ENCODE data around the gene MUTYH. TPM values are rescaled to one million over a fixed set of nuclear protein-coding genes. Genes with fewer than 3 reads are reported as not detected.
"Not testable (repeated sequence)": the region's sequence is repeated elsewhere in the genome, so short reads cannot be mapped to it uniquely, and the experiment has no call there.

Gene MUTYH
- total RNA-seq: 10 to 100 TPM; 28.1 to 29.1 TPM
- long read RNA-seq, transcript MUTYH-206 (16 exons, 1,888 nt): major isoform, 5 of 32 reads
- long read RNA-seq, partial matches to known transcripts: 2 of 32 reads
- long read RNA-seq, other reads (novel, unspliced or antisense): 12 of 32 reads

- ATAC-seq: peak; percentile 77
- intact Hi-C loops (cut with DNase I, micrococcal nuclease): loop anchor here in 1 of 2 donors (10.0 kb wide), 1 partner anchor 155 kb away; the partner anchor contains the start of gene TESK2
- DNase-seq: peak; percentile 93 to 96
These were observed at the start of gene MUTYH, which contains the start of gene TOE1 for GRCh38 chr1:45339789-45340558. Gene MUTYH, minus strand, starts transcription at chr1:45340440. Its CDS starts 5,935 bp downstream, at chr1:45334505. Gene TOE1, plus strand, starts transcription at chr1:45340170. Its CDS starts 83 bp downstream, at chr1:45340253.

GRCh38 chr1:45386219-45386618 lies 46.0 kb upstream of the MUTYH start:
- DNase-seq: no peak
- intact Hi-C loops (cut with DNase I, micrococcal nuclease): no loop called here
- no peak for ATAC-seq

DNA sequence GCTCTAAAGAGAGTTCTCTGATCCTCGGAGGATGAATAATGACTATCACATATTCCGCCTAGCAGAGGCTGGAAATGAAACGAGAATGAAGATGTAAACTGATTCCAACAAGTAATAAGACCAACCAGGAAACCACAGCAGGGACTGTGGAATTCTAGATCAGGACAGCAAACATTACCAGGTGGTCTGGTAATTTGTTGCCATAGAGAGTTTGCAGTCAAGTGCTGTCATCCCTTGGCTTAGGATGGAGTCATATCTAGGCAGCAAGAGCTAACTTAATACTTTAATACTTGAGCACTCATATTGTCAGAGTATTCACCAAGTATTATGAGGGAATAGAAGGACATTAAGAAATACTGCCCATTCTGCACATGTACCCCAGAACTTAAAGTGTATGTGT lies 45.1 kb upstream of the MUTYH start:
- DNase-seq: no peak

GRCh38 chr1:45384213-45384612 lies 44.0 kb upstream of the MUTYH start:
- DNase-seq; ATAC-seq; intact Hi-C loops (cut with DNase I, micrococcal nuclease): not testable (repeated sequence)

More for the DNA sequence above, 45.1 kb upstream of the MUTYH start:
- no peak for ATAC-seq
- intact Hi-C loops (cut with DNase I, micrococcal nuclease): no loop called here

DNA sequence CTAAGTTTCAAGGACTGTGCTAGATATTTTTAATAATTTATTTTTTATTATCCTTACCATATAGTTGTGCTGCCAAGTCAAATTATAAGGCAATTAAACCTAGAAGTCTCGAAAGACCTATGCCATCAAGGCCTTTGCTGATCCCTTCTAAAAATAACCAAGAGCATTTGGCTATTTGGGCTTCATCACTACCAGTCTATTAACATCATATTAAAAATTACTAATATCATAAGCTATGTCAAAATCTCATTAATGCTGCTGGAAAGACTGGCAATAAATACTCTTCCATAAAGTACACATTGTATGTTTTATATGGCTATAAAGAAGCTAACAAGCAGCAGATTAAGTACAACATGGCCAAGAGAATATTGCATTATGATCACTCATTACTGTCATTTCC lies 43.0 kb upstream of the MUTYH start:
- intact Hi-C loops (cut with DNase I, micrococcal nuclease): no loop called here
- DNase-seq (no peak), ATAC-seq (no peak)

- ATAC-seq (no peak), DNase-seq (no peak)
- intact Hi-C loops (cut with DNase I, micrococcal nuclease): no loop called here
These were observed 41.0 kb upstream of the MUTYH start for GRCh38 chr1:45381243-45381642.

DNA sequence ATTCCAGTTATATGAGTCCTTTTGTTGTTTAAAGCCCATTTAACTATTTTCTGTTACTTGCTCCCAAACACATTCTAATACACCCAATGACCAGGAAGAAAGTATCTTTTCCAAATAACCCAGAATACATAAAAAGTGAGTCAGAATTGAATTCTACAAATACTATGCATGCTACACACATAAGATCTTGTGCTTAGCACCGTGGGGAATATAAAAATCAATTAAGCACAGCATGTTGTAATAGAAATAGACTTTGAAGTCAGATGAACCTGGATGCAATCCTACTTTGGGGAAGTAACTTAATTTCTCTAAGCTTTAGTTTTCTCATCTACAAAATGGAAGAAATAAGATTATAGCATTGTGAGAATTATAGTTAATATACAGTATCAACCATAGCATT lies 40.5 kb upstream of the MUTYH start:
- intact Hi-C loops (cut with DNase I, micrococcal nuclease): no loop called here
- no peak for ATAC-seq
- DNase-seq: no peak

DNA sequence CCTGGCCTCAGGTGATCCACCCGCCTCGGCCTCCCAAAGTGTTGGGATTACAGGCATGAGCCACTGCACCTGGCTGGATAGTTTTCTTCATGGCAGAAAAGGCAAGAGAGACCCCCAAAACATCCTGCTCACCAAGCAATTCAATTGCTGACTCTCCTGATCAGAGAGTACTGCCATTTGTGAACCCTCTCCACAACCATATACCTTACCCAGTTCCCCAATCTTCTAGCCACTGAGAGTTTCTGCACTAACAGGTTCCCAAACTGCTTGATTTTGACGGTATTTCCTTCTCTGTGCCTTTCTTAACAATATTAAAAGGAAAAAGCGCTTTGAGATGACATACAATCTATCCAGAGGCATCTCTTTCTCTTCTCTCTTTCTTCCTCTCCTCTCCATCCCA lies 39.9 kb upstream of the MUTYH start:
- ATAC-seq: no peak
- intact Hi-C loops (cut with DNase I, micrococcal nuclease): no loop called here
- DNase-seq: no peak

- DNase-seq (no peak), ATAC-seq (no peak)
- intact Hi-C loops (cut with DNase I, micrococcal nuclease): no loop called here
These were observed 39.3 kb upstream of the MUTYH start for GRCh38 chr1:45379524-45379923.

DNA sequence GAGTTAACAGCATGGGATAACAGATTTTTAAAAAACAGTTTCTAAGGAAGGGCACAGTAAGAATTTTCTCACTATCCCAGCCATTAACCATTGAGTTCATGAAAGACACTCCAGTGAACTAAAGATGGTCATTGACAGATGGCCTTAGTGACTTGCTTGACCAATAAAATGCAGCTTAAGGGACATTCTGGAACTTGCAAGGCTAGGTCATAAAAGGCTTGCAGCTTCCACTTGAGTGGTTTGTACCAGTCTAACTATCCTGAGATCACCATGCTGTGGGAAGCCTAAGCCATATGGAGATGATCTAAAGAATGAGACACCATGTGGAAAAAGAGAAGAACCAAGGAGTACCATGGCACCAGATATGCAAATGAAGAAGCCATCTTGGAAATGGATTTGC lies 37.9 kb upstream of the MUTYH start:
- ATAC-seq (no peak), DNase-seq (no peak)
- intact Hi-C loops (cut with DNase I, micrococcal nuclease): no loop called here

DNA sequence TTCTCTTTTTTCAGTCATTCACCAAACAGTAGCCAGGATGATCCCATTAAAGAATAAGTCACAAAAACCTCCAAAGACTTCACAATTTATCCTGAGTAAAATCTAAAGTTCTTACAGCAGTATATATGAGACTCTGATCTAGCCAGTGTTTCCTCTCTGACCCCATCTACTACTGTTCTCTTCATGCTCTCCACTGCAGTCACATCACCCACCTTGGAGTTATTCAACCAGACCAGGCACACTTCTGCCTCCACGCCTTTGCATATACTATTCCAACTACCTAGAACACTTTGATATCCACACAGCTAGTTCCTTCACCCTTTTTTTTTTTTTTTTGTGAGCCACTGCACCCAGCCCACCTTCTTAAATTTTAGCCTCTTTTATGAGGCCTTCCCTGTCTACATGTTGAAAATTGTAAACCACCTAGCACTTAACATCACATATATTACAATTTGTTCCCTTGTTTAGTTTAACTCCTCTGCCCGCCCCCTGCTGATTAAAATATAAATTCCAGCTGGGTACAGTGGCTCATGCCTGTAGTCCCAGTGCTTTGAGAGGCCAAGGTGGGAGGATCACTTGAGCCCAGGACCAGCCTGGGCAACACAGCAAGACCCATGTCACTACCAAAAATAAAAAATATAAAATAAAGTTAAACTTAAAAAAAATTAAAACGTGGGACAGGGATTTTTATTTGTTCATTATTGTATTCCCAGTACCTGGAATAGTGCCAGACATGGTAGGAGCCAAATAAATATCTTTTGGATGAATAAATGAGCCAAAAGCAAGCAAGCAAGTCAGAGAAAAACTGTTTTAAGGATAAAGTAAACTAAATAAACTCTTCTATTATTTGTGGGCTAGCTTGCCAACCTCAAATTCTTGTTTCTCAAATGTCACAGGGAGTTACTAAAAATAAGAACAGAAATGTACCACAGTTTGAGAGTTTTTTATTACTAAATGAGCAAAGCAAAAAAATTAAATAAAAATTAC lies 35.2 kb upstream of the MUTYH start:
- intact Hi-C loops (cut with DNase I, micrococcal nuclease): no loop called here
- DNase-seq: no peak
- no peak for ATAC-seq

DNA sequence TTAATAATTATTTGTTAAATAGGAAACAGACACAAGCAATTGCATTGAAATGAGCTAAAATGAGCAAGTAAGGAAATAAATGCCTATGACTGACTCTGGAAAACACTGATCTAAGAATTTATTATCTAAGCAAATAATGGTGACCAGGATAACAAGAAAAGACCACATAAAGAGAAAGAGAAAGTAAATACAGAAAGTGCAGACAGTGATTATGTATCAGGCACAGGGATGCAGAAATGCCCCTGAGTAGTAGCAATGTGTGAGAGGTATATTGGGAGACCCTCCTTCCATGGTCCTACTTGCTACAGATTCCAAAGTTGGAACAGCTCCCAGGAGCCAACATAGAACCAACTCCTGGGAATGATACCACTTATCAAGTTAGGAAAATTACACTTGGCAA lies 33.3 kb upstream of the MUTYH start:
- DNase-seq: no peak
- ATAC-seq: no peak
- intact Hi-C loops (cut with DNase I, micrococcal nuclease): no loop called here

DNA sequence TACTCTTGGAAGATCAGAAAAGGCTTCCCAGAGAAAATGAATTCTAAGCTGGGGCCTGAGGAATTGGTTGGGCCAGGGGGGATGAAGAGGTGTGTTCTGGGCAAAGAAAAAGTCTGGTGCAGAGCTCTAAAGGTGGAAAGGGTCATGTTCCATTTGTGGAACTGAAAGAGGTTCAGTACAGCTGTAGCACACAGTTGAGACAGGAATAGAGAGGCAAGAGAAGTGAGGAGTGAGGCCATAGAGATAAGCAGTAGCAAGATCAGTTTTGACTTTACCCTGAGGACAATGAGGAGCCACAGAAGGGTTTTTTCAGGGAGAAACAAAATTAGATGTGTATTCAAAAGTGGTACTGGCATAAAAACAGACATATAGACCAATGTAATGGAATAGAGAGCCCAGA lies 30.3 kb upstream of the MUTYH start:
- no peak for ATAC-seq
- no peak for DNase-seq
- intact Hi-C loops (cut with DNase I, micrococcal nuclease): no loop called here

DNA sequence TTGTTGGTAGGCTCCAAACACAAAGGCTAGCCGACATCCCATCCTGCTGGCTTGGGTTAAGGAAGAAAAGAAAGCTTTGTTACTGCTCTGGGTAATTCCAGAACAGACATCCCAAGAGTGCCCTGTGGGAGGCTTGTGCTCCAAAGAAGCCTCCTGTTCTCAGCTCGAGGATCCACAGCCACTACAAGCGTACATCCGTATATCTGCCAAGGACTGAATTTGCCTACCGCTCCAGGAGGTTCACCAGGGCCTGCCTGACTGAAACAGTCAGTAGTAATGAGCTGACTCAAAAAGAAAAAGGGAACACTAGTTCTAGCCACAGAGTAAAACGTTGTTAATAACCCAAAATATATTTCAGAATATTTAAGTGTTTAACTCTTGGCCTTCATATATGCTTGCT lies 24.8 kb upstream of the MUTYH start:
- no peak for DNase-seq
- no peak for ATAC-seq
- intact Hi-C loops (cut with DNase I, micrococcal nuclease): no loop called here

DNA sequence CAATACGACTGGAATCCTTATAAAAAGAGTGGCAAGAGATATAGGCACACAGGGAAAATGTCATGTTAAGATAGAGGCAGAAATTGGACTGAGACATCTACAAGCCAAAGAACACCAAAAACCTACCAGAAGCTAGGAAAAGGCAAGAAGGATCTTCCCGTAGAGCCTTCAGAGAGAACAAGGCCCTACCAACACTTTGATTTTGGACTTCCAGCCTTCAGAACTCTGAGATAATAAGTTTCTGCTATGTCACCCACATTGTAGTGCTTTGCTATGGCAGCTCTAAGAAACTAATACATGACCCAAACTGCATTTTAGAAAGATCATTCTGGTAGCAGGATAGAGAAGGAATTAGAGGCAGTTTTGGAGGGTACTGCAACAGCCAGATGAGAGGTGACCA lies 24.1 kb upstream of the MUTYH start:
- ATAC-seq (no peak), DNase-seq (no peak)
- intact Hi-C loops (cut with DNase I, micrococcal nuclease): no loop called here

DNA sequence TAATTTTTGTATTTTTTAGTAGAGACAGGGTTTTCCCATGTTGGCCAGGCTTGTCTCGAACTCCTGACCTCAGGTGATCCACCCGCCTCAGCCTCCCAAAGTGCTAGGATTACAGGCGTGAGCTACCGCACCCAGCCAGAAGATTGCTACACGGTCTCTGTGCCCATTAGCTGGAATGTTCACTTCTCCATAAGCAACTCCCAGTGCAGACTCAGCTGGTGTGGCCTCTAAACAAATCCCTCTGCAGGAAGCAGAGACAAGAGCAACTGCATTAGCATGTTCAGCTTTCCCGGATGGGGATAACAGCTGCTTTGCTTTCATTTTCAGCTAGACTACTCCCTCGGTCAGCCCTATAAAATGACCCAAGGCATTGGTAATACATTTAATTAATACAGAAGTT lies 20.7 kb upstream of the MUTYH start:
- intact Hi-C loops (cut with DNase I, micrococcal nuclease): loop anchor here in 1 of 2 donors (2.0 kb wide), 1 partner anchor 130 kb away; the partner anchor contains the start of gene TESK2
- peak; percentile 95 for ATAC-seq
- peak; percentile 37 to 74 for DNase-seq

DNA sequence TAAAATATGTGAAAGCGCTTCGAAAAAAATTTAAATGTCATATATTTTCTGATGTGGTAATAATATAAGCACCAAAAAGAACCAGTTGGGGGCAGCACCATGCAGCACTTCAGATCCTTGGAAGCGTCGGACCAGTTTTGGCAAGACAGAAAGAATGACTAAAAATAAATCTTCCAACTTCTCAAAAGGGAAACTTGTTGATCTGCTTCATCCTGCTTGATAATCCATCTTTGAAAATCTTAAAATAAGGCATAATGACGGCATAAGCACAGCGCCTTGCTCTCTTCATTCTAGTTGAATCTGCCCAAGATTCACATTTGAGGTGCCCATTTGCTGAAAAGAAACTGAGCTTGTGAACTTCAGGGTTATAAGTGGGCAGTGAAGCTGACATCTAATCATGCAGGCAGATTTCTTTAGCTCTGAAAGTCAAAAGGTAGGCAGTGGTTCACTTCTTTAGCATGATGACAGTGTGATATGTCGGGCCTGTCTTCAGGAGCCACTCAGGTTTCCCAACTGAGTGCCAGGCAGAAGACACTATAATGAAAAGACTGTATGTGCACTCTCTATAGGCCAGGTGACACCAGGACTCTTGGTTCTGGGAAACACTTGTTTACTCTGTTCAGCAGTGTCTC lies 19.8 kb upstream of the MUTYH start:
- peak; percentile 64 for ATAC-seq

GRCh38 chr1:45356186-45356585 lies 15.9 kb upstream of the MUTYH start:
- ATAC-seq (peak; percentile 36), DNase-seq (no peak)
- intact Hi-C loops (cut with DNase I, micrococcal nuclease): loop anchor here in 1 of 2 donors (5.0 kb wide), 1 partner anchor 216 kb away; no protein-coding TSS in a partner anchor

More for the DNA sequence above, 19.8 kb upstream of the MUTYH start:
- intact Hi-C loops (cut with DNase I, micrococcal nuclease): loop anchor here in 1 of 2 donors (2.0 to 5.0 kb wide), 2 partner anchors 131 to 212 kb away; partner anchors contain the start of gene TESK2
- peak; percentile 48 to 76 for DNase-seq

DNA sequence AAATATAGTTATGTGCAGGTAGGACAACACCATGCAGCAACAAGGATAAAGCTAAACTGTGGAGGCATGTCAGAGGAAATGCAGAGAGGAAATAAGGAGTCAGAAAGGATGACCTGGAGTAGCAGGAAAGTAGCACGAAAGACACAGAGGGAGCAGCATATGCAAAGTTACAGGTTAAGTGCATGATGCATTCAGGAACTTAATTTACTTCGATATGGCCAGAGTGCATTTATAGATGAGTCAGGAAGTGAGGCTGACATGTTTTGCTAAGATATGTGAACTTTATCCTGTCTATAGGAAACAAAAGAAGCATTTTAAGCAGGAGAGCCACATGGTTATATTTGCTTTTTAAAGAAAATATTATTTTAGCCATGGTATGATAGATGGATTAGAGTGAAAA lies 15.4 kb upstream of the MUTYH start:
- intact Hi-C loops (cut with DNase I, micrococcal nuclease): loop anchor here in 1 of 2 donors (5.0 kb wide), 1 partner anchor 217 kb away; no protein-coding TSS in a partner anchor
- ATAC-seq (peak; percentile 72), DNase-seq (no peak)
